HepG2 (cell line): ENCODE measurements around the gene TSPAN12. TPM values are rescaled to one million over a fixed set of nuclear protein-coding genes. Genes with fewer than 3 reads are reported as not detected.

Experiments used
- ATAC-seq: fragments of 200-7000 bp; cut with Tn5 transposase; 3 replicates; pipeline ENCODE4 v1.9.1; 2020; ENCODE audit warnings: mild to moderate bottlenecking, moderate library complexity
- BruUV-seq: library from RNA; stranded (reverse); fragments of 400-500 nt; replicated peaks from 2 replicates; lab custom pipeline; 2021; lab: Mats Ljungman, UMichigan
- CTCF ChIA-PET: fragments of 300-600 bp; formaldehyde crosslinking; extraction: SDS; loops from one replicate; lab custom pipeline; 2021; ENCODE audit warnings: low total read pairs, inconsistent platforms, low intra/inter-chr PET ratio; lab: Yijun Ruan, JAX
- POLR2A ChIA-PET: fragments of 350-600 bp; sonication (Branson Sonifier 250); formaldehyde crosslinking; loops from one replicate; lab custom pipeline; 2020; ENCODE audit warnings: antibody characterized with exemption, inconsistent platforms; lab: Yijun Ruan, JAX
- DNase-seq: peaks from one replicate; pipeline ENCODE4 v3.0.0-alpha.2; 2015; ENCODE audit warnings: low spot score
- FAIRE-seq: peaks from 3 replicates; lab custom pipeline; 2011; peaks lifted over from hg19 to GRCh38; lab: Jason Lieb, UNC
- H2AFZ ChIP-seq: one replicate; pipeline ENCODE4 v1.6.1; 2011; ENCODE audit warnings: low read length, inconsistent platforms
- H3K27ac ChIP-seq: fragments of 300-600 bp; 3 replicates; pipeline ENCODE4 v1.8.0; 2011; ENCODE audit warnings: mixed run types, mild to moderate bottlenecking, mixed read lengths, low read length, inconsistent platforms; ENCODE audit not compliant: insufficient read depth; ENCODE audit errors: extremely low read length
- H3K27me3 ChIP-seq, 2 experiments: fragments of 200-600 bp in 1 of 2; 2 replicates in 1 of 2; 3 replicates in 1 of 2; pipeline versions ENCODE4 v1.6.0 to v1.8.0; 2011; ENCODE audit warnings: low read length in 2 of 2, mild to moderate bottlenecking in 2 of 2, moderate library complexity in 2 of 2, inconsistent platforms in 1 of 2; ENCODE audit not compliant: insufficient read depth in 2 of 2, control insufficient read depth in 1 of 2
- H3K36me3 ChIP-seq, 2 experiments: fragments of 200-600 bp in 1 of 2; replicated peaks in 1 of 2; 2 replicates in 1 of 2; 3 replicates in 1 of 2; pipeline versions ENCODE4 v1.5.1 to v1.8.0; 2011; ENCODE audit warnings: low read length in 2 of 2, inconsistent platforms in 1 of 2; ENCODE audit not compliant: insufficient read depth in 2 of 2, control insufficient read depth in 1 of 2
- H3K4me1 ChIP-seq: 2 replicates; pipeline ENCODE4 v1.5.1; 2012; ENCODE audit warnings: low read length, inconsistent platforms; ENCODE audit not compliant: insufficient read depth
- H3K4me2 ChIP-seq: 2 replicates; pipeline ENCODE4 v1.6.0; 2011; ENCODE audit warnings: low read depth, low read length, inconsistent platforms
- H3K4me3 ChIP-seq, 3 experiments: fragments of 200-600 bp in 1 of 3; sonication (generic), shearing (Covaris generic) in 1 of 3; replicated peaks in 1 of 3; 2 replicates each; pipeline ENCODE4 v1.5.1; 2011 to 2016; ENCODE audit warnings: low read length in 3 of 3, inconsistent platforms in 2 of 3, low read depth in 2 of 3, mild to moderate bottlenecking in 2 of 3, control low read depth in 1 of 3, mixed read lengths in 1 of 3; ENCODE audit not compliant: insufficient read depth in 1 of 3
- H3K79me2 ChIP-seq: one replicate; pipeline ENCODE4 v1.6.1; 2011; ENCODE audit warnings: low read length, inconsistent platforms; ENCODE audit not compliant: insufficient read depth
- H3K9ac ChIP-seq: 2 replicates; pipeline ENCODE4 v1.6.0; 2011; ENCODE audit warnings: mild to moderate bottlenecking, low read depth, low read length, inconsistent platforms; ENCODE audit not compliant: insufficient read depth
- H3K9me3 ChIP-seq: 2 replicates; pipeline ENCODE4 v1.5.1; 2012; ENCODE audit warnings: mild to moderate bottlenecking, low read length
- H4K20me1 ChIP-seq: 2 replicates; pipeline ENCODE4 v1.6.0; 2011; ENCODE audit warnings: inconsistent platforms, mild to moderate bottlenecking, low read length, moderate library complexity; ENCODE audit not compliant: insufficient read depth
- GPBP1L1 ChIP-seq: sonication (generic); formaldehyde crosslinking; IDR thresholded peaks from 2 replicates; pipeline ENCODE4 v1.5.0; 2020; ENCODE audit warnings: mild to moderate bottlenecking, missing genetic modification reagents
- KDM2A ChIP-seq: sonication (generic); formaldehyde crosslinking; IDR thresholded peaks from 2 replicates; pipeline ENCODE4 v1.4.0; 2020; ENCODE audit warnings: low read depth, missing genetic modification reagents, borderline replicate concordance
- MED1 ChIP-seq: sonication (generic); formaldehyde crosslinking; IDR thresholded peaks from 2 replicates; pipeline ENCODE4 v1.4.0; 2020; ENCODE audit warnings: missing genetic modification reagents
- MTERF4 ChIP-seq: sonication (generic); formaldehyde crosslinking; IDR thresholded peaks from 2 replicates; pipeline ENCODE4 v1.8.0; 2023; ENCODE audit warnings: mild to moderate bottlenecking, missing genetic modification reagents
- PCBP1 ChIP-seq: fragments of 200-400 bp; formaldehyde crosslinking; IDR thresholded peaks from 2 replicates; pipeline ENCODE4 v1.6.1; 2017; ENCODE audit warnings: mild to moderate bottlenecking, low read depth, low read length, borderline replicate concordance
- RXRA ChIP-seq: sonication (generic); formaldehyde crosslinking; IDR thresholded peaks from 2 replicates; pipeline ENCODE4 v1.5.1; 2020; ENCODE audit warnings: missing genetic modification reagents
- ZNF329 ChIP-seq: sonication (generic); formaldehyde crosslinking; IDR thresholded peaks from 2 replicates; pipeline ENCODE4 v1.9.0; 2021; ENCODE audit warnings: low read depth, mild to moderate bottlenecking, missing genetic modification reagents
- ZNF792 ChIP-seq: IDR thresholded peaks from 2 replicates; pipeline ENCODE4 v1.6.1; 2016
- WGBS: methylation state at CpG from one replicate; pipeline ENCODE4 v1.1.6; 2017; ENCODE audit warnings: low lambda C conversion rate; 5-methylcytosine and 5-hydroxymethylcytosine counted together
- in situ Hi-C: cut with HindIII; loops from 2 replicates; pipeline ENCODE4 v1.10.0; 2017; ENCODE audit warnings: low pct_unique_long_range_greater_than_20kb; ENCODE audit not compliant: extremely low pct_ligation_motif_present
- intact Hi-C: fragments of 100-400 bp; cut with micrococcal nuclease; formaldehyde crosslinking; loops from one replicate; pipeline ENCODE4 v1.10.0; 2022; ENCODE audit not compliant: unreplicated experiment
- polyA plus RNA-seq, 8 experiments: library from polyadenylated mRNA; depleted of rRNA in 3 of 8; stranded (reverse) in 7 of 8; unstranded in 1 of 8; fragments of >200 nt; fragmentation: Illumina TruSeq in 4 of 8; extraction: Trizol in 4 of 8; gene quantifications; 2 replicates each; pipeline versions ENCODE4 v1.2.1 to v1.2.3, GENCODE V29; 2011 to 2016; ENCODE audit warnings: low read depth in 4 of 8, missing spikeins in 1 of 8, mixed read lengths in 1 of 8; ENCODE audit not compliant: insufficient read depth in 1 of 8
- total RNA-seq, 5 experiments: library from RNA; depleted of rRNA; stranded (reverse); fragments of >200 nt; fragmentation: Illumina TruSeq; extraction: Trizol; gene quantifications; 2 replicates each; pipeline ENCODE4 v1.2.3, GENCODE V29; 2016; ENCODE audit warnings: low read depth in 1 of 5
- TF ChIP-seq, protein P1 (sequence below): sonication (generic); formaldehyde crosslinking; IDR thresholded peaks from 2 replicates; pipeline ENCODE4 v1.5.0; 2020; ENCODE audit warnings: mild to moderate bottlenecking, missing genetic modification reagents

Gene TSPAN12
- total and polyA plus RNA-seq, 2 of the 13 experiments (the other 11 are each of a cell fraction or from before 2014, with no cell fraction given), result 0.48 to 0.95 TPM

- Histone ChIP-seq H3K9me3 (no peaks in the 10 kb centered on the region), H3K4me1 (no peaks in the 10 kb centered on the region), H3K4me2 (no peak overlapping the region), H4K20me1 (no peaks in the 10 kb centered on the region), H3K79me2 (no peaks in the 10 kb centered on the region), H3K27me3 (no peaks in the 10 kb centered on the region), H3K27ac (no peak overlapping the region), H3K4me3 (no peak overlapping the region), H3K9ac (no peak overlapping the region), H3K36me3 (no peaks in the 10 kb centered on the region), H2AFZ (no peak overlapping the region)
- ATAC-seq, result no peak
- BruUV-seq, result no TSS peak
- intact Hi-C loops, result no loop called here
- FAIRE-seq, result no peak
- ChIA-PET POLR2A (no interaction called here), CTCF (no interaction called here)
- 2% methylated on average over 1 of the region's 1 CpG for WGBS
- TF ChIP-seq ZNF329, result no peak
- TF ChIP-seq KDM2A (CRISPR knock-in tag), result no peak
- TF ChIP-seq GPBP1L1 (CRISPR knock-in tag), result no peak
- TF ChIP-seq PCBP1, result no peak
- TF ChIP-seq MED1 (CRISPR knock-in tag), result no peak
- no peak for TF ChIP-seq RXRA (CRISPR knock-in tag)
- TF ChIP-seq MTERF4, result no peak
- DNase-seq, result no peak
- in situ Hi-C loops, result no loop called here
These were observed 16.1 kb upstream of the TSPAN12 start for GRCh38 chr7:120874016-120874415.

DNA sequence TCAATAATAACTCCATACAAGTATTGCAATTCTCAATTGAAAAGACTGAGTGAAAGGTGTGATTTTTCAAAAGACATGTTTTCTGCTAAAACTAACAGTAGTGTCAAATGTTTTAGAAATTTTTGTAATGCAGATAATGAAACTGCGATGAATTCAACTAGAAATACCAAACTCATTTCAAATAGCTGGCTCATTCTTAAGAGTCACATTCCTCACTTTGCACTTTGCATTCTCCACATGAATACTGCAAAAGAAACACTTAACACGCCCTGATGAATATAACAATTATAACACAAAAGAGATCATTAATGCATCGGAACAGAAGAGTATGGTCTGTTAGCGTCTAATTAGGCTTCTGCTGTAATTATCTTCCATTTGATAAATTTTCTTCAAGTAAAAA lies 15.5 kb upstream of the TSPAN12 start:
- BruUV-seq, result no TSS peak
- DNase-seq (no peak), FAIRE-seq (no peak), ATAC-seq (no peak)
- Histone ChIP-seq H3K27me3 (no peaks in the 10 kb centered on the region), H3K9ac (no peak overlapping the region), H4K20me1 (no peaks in the 10 kb centered on the region), H3K4me1 (no peaks in the 10 kb centered on the region), H2AFZ (no peak overlapping the region), H3K27ac (no peak overlapping the region), H3K4me3 (no peak overlapping the region)
- POLR2A ChIA-PET, result no interaction called here
- intact Hi-C loops (no loop called here), in situ Hi-C loops (no loop called here)
- TF ChIP-seq, protein P1, sequence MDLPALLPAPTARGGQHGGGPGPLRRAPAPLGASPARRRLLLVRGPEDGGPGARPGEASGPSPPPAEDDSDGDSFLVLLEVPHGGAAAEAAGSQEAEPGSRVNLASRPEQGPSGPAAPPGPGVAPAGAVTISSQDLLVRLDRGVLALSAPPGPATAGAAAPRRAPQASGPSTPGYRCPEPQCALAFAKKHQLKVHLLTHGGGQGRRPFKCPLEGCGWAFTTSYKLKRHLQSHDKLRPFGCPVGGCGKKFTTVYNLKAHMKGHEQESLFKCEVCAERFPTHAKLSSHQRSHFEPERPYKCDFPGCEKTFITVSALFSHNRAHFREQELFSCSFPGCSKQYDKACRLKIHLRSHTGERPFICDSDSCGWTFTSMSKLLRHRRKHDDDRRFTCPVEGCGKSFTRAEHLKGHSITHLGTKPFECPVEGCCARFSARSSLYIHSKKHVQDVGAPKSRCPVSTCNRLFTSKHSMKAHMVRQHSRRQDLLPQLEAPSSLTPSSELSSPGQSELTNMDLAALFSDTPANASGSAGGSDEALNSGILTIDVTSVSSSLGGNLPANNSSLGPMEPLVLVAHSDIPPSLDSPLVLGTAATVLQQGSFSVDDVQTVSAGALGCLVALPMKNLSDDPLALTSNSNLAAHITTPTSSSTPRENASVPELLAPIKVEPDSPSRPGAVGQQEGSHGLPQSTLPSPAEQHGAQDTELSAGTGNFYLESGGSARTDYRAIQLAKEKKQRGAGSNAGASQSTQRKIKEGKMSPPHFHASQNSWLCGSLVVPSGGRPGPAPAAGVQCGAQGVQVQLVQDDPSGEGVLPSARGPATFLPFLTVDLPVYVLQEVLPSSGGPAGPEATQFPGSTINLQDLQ (CRISPR knock-in tag), result no peak
- TF ChIP-seq ZNF792, result no peak
- TF ChIP-seq, all 625 proteins: peak for 0
- 50% methylated on average over 4 of the region's 4 CpGs for WGBS
- H3K4me2 ChIP-seq, result no peak overlapping the region
- H3K79me2 ChIP-seq, result no peaks in the 10 kb centered on the region
- H3K9me3 ChIP-seq, result no peaks in the 10 kb centered on the region
- no peaks in the 10 kb centered on the region for H3K36me3 ChIP-seq
- CTCF ChIA-PET, result no interaction called here
